Measurements from ENCODE around the gene DENND6B. TPM values are rescaled to one million over a fixed set of nuclear protein-coding genes. Genes with fewer than 3 reads are reported as not detected.

The DENND6B gene
- total RNA-seq, 5 donors from 2014 or later (not counting 1 experiment from before 2014, with no cell fraction given) = 2.1 to 5.0 (median 3.5) TPM

- no peaks in the 10 kb centered on the region for H3K9me3 ChIP-seq
- Mint-ChIP-seq H3K27ac (peak overlapping the region in 1 of 2 donors; percentile 90), H3K36me3 (no peaks in the 10 kb centered on the region), H3K4me1 (peaks cover 0 to 14% (median 11%) of the 10 kb centered on the region in 3 donors), H3K9me3 (no peaks in the 10 kb centered on the region), H3K27me3 (no peaks in the 10 kb centered on the region), H3K4me3 (peak overlapping the region; percentile 82 to 86 (median 84))
- peak overlapping the region; percentile 80 for H3K27ac ChIP-seq (ENCODE audit: low read length)
- H3K27me3 ChIP-seq (replicated peaks in 1 of 2; ENCODE audit: control insufficient read depth in 2 of 2, extremely low read depth in 1 of 2, insufficient read depth in 2 of 2, low read length in 1 of 2) = peaks cover 0 to 4% of the 10 kb centered on the region in 2 experiments
- peaks cover 2 to 32% of the 10 kb centered on the region in 2 experiments for H3K4me1 ChIP-seq (ENCODE audit: control insufficient read depth in 1 of 2, extremely low read depth in 1 of 2, insufficient read depth in 2 of 2, low read length in 2 of 2)
- ChIA-PET POLR2A (interaction anchor here in 1 of 2 donors (0.6 to 0.7 kb wide), 2 partner anchors 100 to 491 kb away, joined by 3 to 4 read pairs; no protein-coding TSS in a partner anchor), CTCF (interaction anchor here (0.5 to 1.4 kb wide), 11 partner anchors 10 to 279 kb away, joined by 3 to 6 read pairs (median 4); partner anchors contain the start of genes LMF2 (in 1 of the 2) and TUBGCP6 (in 1 of the 2))
- H3K4me3 ChIP-seq (ENCODE audit: control insufficient read depth in 1 of 2, extremely low read depth in 1 of 2, low read length in 1 of 2) = peak overlapping the region; percentile 36 to 61
- ATAC-seq (replicated peaks in 1 of 4) = peak; percentile 58 to 66 (median 66)
- 12% methylated on average over 17 of the region's 26 CpGs for WGBS (ENCODE audit: insufficient coverage)
- DNase-seq = peak; percentile 63 to 92 (median 83)
- H3K36me3 ChIP-seq (ENCODE audit: control insufficient read depth in 2 of 2, extremely low read depth in 1 of 2, insufficient read depth in 1 of 2, low read length in 1 of 2) = peaks cover 0 to 5% of the 10 kb centered on the region in 2 donors
Observed at GRCh38 chr22:50341977-50342650, 15.3 kb upstream of the DENND6B start.

GRCh38 chr22:50339945-50340879, 13.4 kb upstream of the DENND6B start:
- no peak overlapping the region for H3K27ac ChIP-seq (ENCODE audit: low read length)
- Mint-ChIP-seq H3K4me3 (no peak overlapping the region), H3K4me1 (peaks cover 0 to 14% (median 11%) of the 10 kb centered on the region in 3 donors), H3K9me3 (no peaks in the 10 kb centered on the region), H3K36me3 (no peaks in the 10 kb centered on the region), H3K27me3 (no peaks in the 10 kb centered on the region), H3K27ac (no peak overlapping the region)
- ChIA-PET POLR2A (no interaction called here), CTCF (interaction anchor here in 1 of 2 donors (1.4 kb wide), 1 partner anchor 11 kb away, joined by 6 read pairs; no protein-coding TSS in a partner anchor)
- WGBS (ENCODE audit: insufficient coverage) = 76% methylated on average over 8 of the region's 12 CpGs
- ATAC-seq (replicated peaks in 1 of 4) (no peak), DNase-seq (peak in 1 of 35 experiments; percentile 28)
- no peaks in the 10 kb centered on the region for H3K36me3 ChIP-seq (ENCODE audit: control insufficient read depth in 2 of 2, extremely low read depth in 1 of 2, insufficient read depth in 1 of 2, low read length in 1 of 2)
- peaks cover 0 to 19% of the 10 kb centered on the region in 2 experiments for H3K4me1 ChIP-seq (ENCODE audit: control insufficient read depth in 1 of 2, extremely low read depth in 1 of 2, insufficient read depth in 2 of 2, low read length in 2 of 2)
- H3K4me3 ChIP-seq (ENCODE audit: control insufficient read depth in 1 of 2, extremely low read depth in 1 of 2, low read length in 1 of 2) = no peak overlapping the region
- H3K27me3 ChIP-seq (replicated peaks in 1 of 2; ENCODE audit: control insufficient read depth in 2 of 2, extremely low read depth in 1 of 2, insufficient read depth in 2 of 2, low read length in 1 of 2) = peaks cover 0 to 4% of the 10 kb centered on the region in 2 experiments
- H3K9me3 ChIP-seq = no peaks in the 10 kb centered on the region

DNA sequence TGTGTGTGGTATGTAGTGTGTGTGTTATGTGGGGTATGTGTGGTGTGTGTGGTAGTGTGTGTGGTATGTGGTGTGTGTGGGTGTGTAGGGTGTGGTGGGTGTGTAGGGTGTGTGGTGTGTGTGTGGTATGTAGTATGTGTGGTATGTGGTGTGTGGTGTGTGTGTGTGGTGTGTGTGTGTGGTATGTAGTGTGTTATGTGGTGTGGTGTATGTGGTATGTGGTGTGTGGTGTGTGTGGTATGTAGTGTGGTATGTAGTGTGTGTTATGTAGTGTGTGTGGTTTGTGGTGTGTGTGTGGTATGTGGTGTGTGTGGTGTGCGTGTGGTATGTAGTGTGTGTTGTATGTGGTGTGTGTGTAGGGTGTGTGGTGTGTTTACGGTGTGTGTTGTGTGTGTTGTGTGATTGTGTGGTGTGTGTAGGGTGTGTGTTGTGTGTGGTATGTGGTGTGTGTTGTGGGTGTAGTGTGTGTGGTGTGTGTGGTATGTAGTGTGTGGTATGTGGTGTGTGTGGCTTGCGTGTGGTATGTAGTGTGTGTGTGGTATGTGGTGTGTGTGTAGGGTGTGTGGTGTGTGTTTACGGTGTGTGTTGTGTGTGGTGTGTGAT, 12.1 kb upstream of the DENND6B start:
- H3K9me3 Mint-ChIP-seq = no peaks in the 10 kb centered on the region
- H3K27me3 Mint-ChIP-seq = no peaks in the 10 kb centered on the region
- Histone ChIP-seq H3K27me3 (replicated peaks in 1 of 2; ENCODE audit: control insufficient read depth in 2 of 2, extremely low read depth in 1 of 2, insufficient read depth in 2 of 2, low read length in 1 of 2) (peaks cover 0 to 4% of the 10 kb centered on the region in 2 experiments), H3K9me3 (no peaks in the 10 kb centered on the region), H3K4me3 (ENCODE audit: control insufficient read depth in 1 of 2, extremely low read depth in 1 of 2, low read length in 1 of 2) (no peak overlapping the region), H3K4me1 (ENCODE audit: control insufficient read depth in 1 of 2, extremely low read depth in 1 of 2, insufficient read depth in 2 of 2, low read length in 2 of 2) (peaks cover 0 to 19% of the 10 kb centered on the region in 2 experiments), H3K27ac (ENCODE audit: low read length) (no peak overlapping the region), H3K36me3 (ENCODE audit: control insufficient read depth in 2 of 2, extremely low read depth in 1 of 2, insufficient read depth in 1 of 2, low read length in 1 of 2) (no peaks in the 10 kb centered on the region)
- ATAC-seq (replicated peaks in 1 of 4) (no peak), DNase-seq (no peak)
- 98% methylated on average over 4 of the region's 4 CpGs for WGBS (ENCODE audit: insufficient coverage)
- H3K4me3 Mint-ChIP-seq = no peak overlapping the region
- H3K27ac Mint-ChIP-seq = no peak overlapping the region
- H3K36me3 Mint-ChIP-seq = no peaks in the 10 kb centered on the region
- CTCF ChIA-PET = no interaction called here
- peaks cover 0 to 14% (median 11%) of the 10 kb centered on the region in 3 donors for H3K4me1 Mint-ChIP-seq
- POLR2A ChIA-PET = no interaction called here

DNA sequence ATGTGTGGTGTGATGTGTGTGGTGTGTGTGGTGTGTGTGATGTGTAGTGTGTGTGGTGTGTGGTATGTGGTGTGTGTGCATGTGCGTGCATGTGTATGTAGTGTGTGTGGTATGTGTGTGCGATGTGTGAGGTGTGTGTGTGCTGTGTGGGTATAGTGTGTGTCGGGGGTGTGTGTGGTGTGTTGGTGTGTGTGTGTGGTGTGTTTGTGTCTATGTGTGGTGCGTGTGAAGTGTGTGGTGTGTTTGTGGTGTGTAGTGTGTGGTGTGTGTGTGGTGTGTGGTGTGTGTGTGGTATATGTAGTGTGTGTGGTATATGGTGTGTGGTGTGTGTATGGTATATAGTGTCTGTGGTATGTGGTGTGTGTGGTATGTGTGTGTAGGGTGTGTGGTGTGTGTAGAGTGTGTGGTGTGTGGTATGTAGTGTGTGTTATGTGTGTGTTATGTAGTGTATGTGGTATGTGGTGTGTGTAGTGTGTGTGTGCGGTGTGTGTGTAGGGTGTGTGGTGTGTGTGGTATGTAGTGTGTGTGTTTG, 11.3 kb upstream of the DENND6B start:
- no peaks in the 10 kb centered on the region for H3K9me3 ChIP-seq
- DNase-seq = no peak
- ChIA-PET CTCF (no interaction called here), POLR2A (no interaction called here)
- peaks cover 0 to 4% of the 10 kb centered on the region in 2 experiments for H3K27me3 ChIP-seq (replicated peaks in 1 of 2; ENCODE audit: control insufficient read depth in 2 of 2, extremely low read depth in 1 of 2, insufficient read depth in 2 of 2, low read length in 1 of 2)
- Mint-ChIP-seq H3K4me3 (no peak overlapping the region), H3K4me1 (peaks cover 0 to 14% (median 11%) of the 10 kb centered on the region in 3 donors), H3K36me3 (no peaks in the 10 kb centered on the region), H3K27ac (no peak overlapping the region), H3K27me3 (no peaks in the 10 kb centered on the region), H3K9me3 (no peaks in the 10 kb centered on the region)
- WGBS (ENCODE audit: insufficient coverage) = 99% methylated on average over 5 of the region's 5 CpGs
- H3K27ac ChIP-seq (ENCODE audit: low read length) = no peak overlapping the region
- no peak for ATAC-seq (replicated peaks in 1 of 4)
- no peaks in the 10 kb centered on the region for H3K36me3 ChIP-seq (ENCODE audit: control insufficient read depth in 2 of 2, extremely low read depth in 1 of 2, insufficient read depth in 1 of 2, low read length in 1 of 2)
- no peak overlapping the region for H3K4me3 ChIP-seq (ENCODE audit: control insufficient read depth in 1 of 2, extremely low read depth in 1 of 2, low read length in 1 of 2)
- peaks cover 0 to 19% of the 10 kb centered on the region in 2 experiments for H3K4me1 ChIP-seq (ENCODE audit: control insufficient read depth in 1 of 2, extremely low read depth in 1 of 2, insufficient read depth in 2 of 2, low read length in 2 of 2)

DNA sequence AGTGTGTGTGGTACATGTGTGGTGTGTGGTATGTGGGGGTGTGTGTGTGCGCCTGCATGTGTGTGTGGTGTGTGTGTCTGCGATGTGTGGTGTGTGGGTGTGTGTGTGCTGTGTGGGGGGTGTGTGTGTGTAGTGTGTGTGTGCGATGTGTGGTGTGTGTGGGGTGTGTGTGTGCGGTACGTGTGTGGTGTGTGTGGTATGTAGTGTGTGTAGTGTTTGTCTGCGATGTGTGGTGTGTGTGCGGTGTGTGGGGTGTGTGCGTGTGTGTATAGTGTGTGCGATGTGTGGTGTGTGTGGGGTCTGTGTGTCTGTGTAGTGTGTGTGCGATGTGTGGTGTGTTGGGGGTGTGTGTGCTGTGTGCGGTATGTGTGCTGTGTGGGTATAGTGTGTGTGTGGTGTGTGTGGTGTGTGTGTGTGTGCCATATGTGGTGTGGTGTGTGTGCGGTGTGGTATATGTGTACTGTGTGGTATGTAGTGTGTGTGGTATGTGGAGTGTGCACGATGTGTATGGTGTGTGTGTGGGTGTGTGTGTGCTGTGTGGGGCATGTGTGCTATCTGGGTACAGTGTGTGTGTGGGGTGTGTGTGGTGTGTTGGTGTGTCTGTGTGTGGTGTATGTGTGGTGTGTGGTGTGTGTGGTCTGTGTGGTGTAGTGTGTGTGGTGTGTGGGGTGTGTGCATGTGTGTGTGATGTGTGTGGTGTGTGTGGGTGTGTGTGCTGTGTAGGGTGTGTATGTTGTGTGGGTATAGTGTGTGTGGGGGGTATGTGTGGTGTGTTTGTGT, 10.6 kb upstream of the DENND6B start:
- no peaks in the 10 kb centered on the region for H3K27me3 Mint-ChIP-seq
- H3K9me3 Mint-ChIP-seq = no peaks in the 10 kb centered on the region
- ATAC-seq (replicated peaks in 1 of 4) (no peak), DNase-seq (no peak)
- ChIA-PET POLR2A (no interaction called here), CTCF (no interaction called here)
- H3K27me3 ChIP-seq (replicated peaks in 1 of 2; ENCODE audit: control insufficient read depth in 2 of 2, extremely low read depth in 1 of 2, insufficient read depth in 2 of 2, low read length in 1 of 2) = peaks cover 0 to 4% of the 10 kb centered on the region in 2 experiments
- no peaks in the 10 kb centered on the region for H3K9me3 ChIP-seq
- no peaks in the 10 kb centered on the region for H3K36me3 Mint-ChIP-seq
- H3K4me1 ChIP-seq (ENCODE audit: control insufficient read depth in 1 of 2, extremely low read depth in 1 of 2, insufficient read depth in 2 of 2, low read length in 2 of 2) = peaks cover 0 to 13% of the 10 kb centered on the region in 2 experiments
- H3K4me1 Mint-ChIP-seq = peaks cover 0 to 11% (median 9%) of the 10 kb centered on the region in 3 donors
- no peak overlapping the region for H3K4me3 Mint-ChIP-seq
- no peak overlapping the region for H3K27ac ChIP-seq (ENCODE audit: low read length)
- no peak overlapping the region for H3K27ac Mint-ChIP-seq
- H3K4me3 ChIP-seq (ENCODE audit: control insufficient read depth in 1 of 2, extremely low read depth in 1 of 2, low read length in 1 of 2) = no peak overlapping the region
- H3K36me3 ChIP-seq (ENCODE audit: control insufficient read depth in 2 of 2, extremely low read depth in 1 of 2, insufficient read depth in 1 of 2, low read length in 1 of 2) = no peaks in the 10 kb centered on the region
- 95% methylated on average over 13 of the region's 13 CpGs for WGBS (ENCODE audit: insufficient coverage)
